ENCODE measurements around the gene SMPD4.

DNA sequence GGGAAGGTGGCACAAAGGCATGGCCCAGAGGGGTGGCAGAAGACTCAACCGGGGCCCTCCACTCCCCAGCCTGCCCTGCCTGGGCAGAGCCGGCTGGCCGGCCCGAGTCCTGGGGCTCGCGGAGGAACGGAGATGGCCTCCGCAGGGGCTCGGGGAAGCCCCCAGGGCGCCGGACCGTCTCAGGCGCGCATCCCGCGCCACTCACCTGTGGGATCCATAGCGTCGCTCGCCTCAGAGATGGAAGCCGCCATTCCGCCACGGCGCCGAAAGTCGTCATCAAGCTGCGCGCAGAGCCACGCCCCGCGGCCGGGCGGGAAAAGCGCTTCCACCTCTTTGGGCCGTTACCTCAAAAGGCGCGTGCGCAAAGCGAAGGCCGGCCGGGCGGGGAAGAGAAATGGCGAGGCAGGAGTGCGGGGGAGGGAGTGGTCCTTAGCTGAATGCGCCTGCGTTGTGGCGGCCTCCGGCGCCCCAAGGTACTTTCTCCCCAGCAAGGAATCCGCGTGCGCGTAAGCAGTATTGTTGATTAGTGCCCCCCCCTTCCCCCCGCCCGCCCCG is at the start of gene SMPD4:
- TF ChIP-seq CTCF (IDR thresholded peaks at IDR 0.05; ENCODE audit: low read depth, low read length) (no peak), POLR2A (IDR thresholded peaks at IDR 0.05; ENCODE audit: extremely low read depth, insufficient read length) (peak; percentile 18), MYC (IDR thresholded peaks at IDR 0.05; ENCODE audit: low read depth, low read length) (no peak; the same call in 1 of the 2 replicates)
- TF ChIP-seq, protein P1, sequence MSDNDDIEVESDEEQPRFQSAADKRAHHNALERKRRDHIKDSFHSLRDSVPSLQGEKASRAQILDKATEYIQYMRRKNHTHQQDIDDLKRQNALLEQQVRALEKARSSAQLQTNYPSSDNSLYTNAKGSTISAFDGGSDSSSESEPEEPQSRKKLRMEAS (IDR thresholded peaks at IDR 0.05; ENCODE audit: low read depth, low read length): peak; percentile 78
